HFFc6 (cell line): Measurements from ENCODE around the gene NUP54. TPM values are rescaled to one million over a fixed set of nuclear protein-coding genes. Genes with fewer than 3 reads are reported as not detected.

Experiments
- DNase-seq: peaks from one replicate; pipeline ENCODE4 v3.0.0-alpha.2; 2018
- H3K27ac Mint-ChIP-seq: 2 replicates; pipeline ENCODE4 v1.8.0; 2020; ENCODE audit warnings: mild to moderate bottlenecking, mixed read lengths
- H3K27me3 Mint-ChIP-seq: 2 replicates; pipeline ENCODE4 v1.8.0; 2021; ENCODE audit warnings: mild to moderate bottlenecking, moderate library complexity, mixed read lengths; ENCODE audit not compliant: insufficient read depth
- H3K36me3 Mint-ChIP-seq: 2 replicates; pipeline ENCODE4 v1.8.0; 2021; ENCODE audit warnings: low read depth, mixed read lengths
- H3K4me1 Mint-ChIP-seq: 2 replicates; pipeline ENCODE4 v1.8.0; 2020; ENCODE audit warnings: low read depth, mixed read lengths
- H3K4me3 Mint-ChIP-seq: 2 replicates; pipeline ENCODE4 v1.8.0; 2020; ENCODE audit warnings: mild to moderate bottlenecking, moderate library complexity, mixed read lengths
- H3K9me3 Mint-ChIP-seq: 2 replicates; pipeline ENCODE4 v1.8.0; 2020; ENCODE audit warnings: mild to moderate bottlenecking, mixed read lengths
- total RNA-seq, 6 experiments: library from RNA; stranded (reverse); fragmentation: NEBNext Ultra II Directional; extraction: Animal tissue kit (Norgen Biotek cat#: 25700); gene quantifications; 2 replicates in 1 of 6; 3 replicates in 5 of 6; pipeline ENCODE4 v1.2.3, GENCODE V29; 2021
- TF ChIP-seq, protein P1 (sequence below): fragments of 200-600 bp; sonication (generic); IDR thresholded peaks from 2 replicates; pipeline ENCODE4 v1.5.0; 2021; ENCODE audit warnings: antibody characterized with exemption, mild to moderate bottlenecking

The NUP54 gene
- total RNA-seq, 6 experiments from 2014 or later: 25.7 to 37.8 (median 33.3) TPM

- DNase-seq: peak; percentile 65
- H3K4me1 Mint-ChIP-seq: peaks cover 37% of the 10 kb centered on the region
- H3K9me3 Mint-ChIP-seq: no peaks in the 10 kb centered on the region
- peaks cover 10% of the 10 kb centered on the region; the same call in 1 of the 2 replicates for H3K36me3 Mint-ChIP-seq
- H3K27ac Mint-ChIP-seq: peak overlapping the region; percentile 97
- TF ChIP-seq, protein P1, sequence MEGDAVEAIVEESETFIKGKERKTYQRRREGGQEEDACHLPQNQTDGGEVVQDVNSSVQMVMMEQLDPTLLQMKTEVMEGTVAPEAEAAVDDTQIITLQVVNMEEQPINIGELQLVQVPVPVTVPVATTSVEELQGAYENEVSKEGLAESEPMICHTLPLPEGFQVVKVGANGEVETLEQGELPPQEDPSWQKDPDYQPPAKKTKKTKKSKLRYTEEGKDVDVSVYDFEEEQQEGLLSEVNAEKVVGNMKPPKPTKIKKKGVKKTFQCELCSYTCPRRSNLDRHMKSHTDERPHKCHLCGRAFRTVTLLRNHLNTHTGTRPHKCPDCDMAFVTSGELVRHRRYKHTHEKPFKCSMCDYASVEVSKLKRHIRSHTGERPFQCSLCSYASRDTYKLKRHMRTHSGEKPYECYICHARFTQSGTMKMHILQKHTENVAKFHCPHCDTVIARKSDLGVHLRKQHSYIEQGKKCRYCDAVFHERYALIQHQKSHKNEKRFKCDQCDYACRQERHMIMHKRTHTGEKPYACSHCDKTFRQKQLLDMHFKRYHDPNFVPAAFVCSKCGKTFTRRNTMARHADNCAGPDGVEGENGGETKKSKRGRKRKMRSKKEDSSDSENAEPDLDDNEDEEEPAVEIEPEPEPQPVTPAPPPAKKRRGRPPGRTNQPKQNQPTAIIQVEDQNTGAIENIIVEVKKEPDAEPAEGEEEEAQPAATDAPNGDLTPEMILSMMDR: no peak
- H3K4me3 Mint-ChIP-seq: peak overlapping the region; percentile 99
- H3K27me3 Mint-ChIP-seq: peaks cover 2% of the 10 kb centered on the region; the same call in 1 of the 2 replicates
These were observed 599 bp downstream of the NUP54 start for GRCh38 chr4:76147454-76148141.

DNA sequence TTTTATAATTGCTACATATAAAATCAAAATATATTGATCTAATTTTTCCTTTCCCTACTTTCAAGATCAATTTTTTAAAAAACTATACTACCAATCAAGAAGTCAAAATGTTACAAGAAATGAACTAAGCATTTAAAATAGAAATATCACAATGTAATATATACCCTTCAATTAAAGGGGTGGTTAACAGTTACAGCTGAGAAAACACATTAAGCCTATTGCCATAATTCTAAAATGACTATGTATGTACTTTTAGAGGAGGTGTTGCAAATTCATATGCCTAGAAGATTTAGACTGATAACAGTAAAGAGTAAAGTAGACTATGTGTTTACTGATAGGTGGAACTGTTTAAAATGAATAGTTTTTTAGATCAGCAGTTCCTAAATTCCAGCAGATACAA, 3.7 kb downstream of the NUP54 start:
- TF ChIP-seq, protein P1: no peak
- peaks cover 30% of the 10 kb centered on the region for H3K4me1 Mint-ChIP-seq
- H3K4me3 Mint-ChIP-seq: no peak overlapping the region

DNA sequence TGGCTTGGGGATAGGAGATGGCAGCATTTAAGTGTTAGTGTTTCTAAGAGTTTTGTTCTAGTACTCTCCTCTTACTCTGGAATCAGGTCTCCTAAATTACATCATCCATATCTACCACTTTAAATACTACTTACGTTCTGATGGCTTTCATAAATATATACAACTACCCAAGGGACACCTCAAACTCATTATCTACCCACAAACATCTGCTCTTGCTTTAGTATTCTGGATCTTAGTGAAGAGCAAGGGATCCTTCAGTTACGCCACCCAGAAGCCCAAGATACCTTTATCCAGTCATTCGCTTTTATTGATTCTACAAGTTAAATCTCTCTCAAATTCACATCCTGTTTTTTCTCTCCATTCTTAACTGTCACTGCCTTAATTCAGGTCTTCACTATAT, 7.0 kb downstream of the NUP54 start:
- H3K27ac Mint-ChIP-seq: no peak overlapping the region
- DNase-seq: no peak
- no peak overlapping the region for H3K4me3 Mint-ChIP-seq
- peaks cover 5% of the 10 kb centered on the region for H3K36me3 Mint-ChIP-seq
- H3K4me1 Mint-ChIP-seq: peaks cover 7% of the 10 kb centered on the region
- TF ChIP-seq, protein P1: no peak
- H3K9me3 Mint-ChIP-seq: no peaks in the 10 kb centered on the region
- no peaks in the 10 kb centered on the region for H3K27me3 Mint-ChIP-seq

More for the DNA sequence above, 3.7 kb downstream of the NUP54 start:
- peaks cover 15% of the 10 kb centered on the region for H3K36me3 Mint-ChIP-seq
- DNase-seq: no peak
- no peaks in the 10 kb centered on the region for H3K9me3 Mint-ChIP-seq
- peaks cover 2% of the 10 kb centered on the region; the same call in 1 of the 2 replicates for H3K27me3 Mint-ChIP-seq
- H3K27ac Mint-ChIP-seq: no peak overlapping the region

GRCh38 chr4:76127754-76128153, 20.4 kb downstream of the NUP54 start:
- H3K27ac Mint-ChIP-seq: no peak overlapping the region
- peaks cover 30% of the 10 kb centered on the region for H3K36me3 Mint-ChIP-seq
- no peaks in the 10 kb centered on the region for H3K27me3 Mint-ChIP-seq
- no peaks in the 10 kb centered on the region for H3K4me1 Mint-ChIP-seq
- TF ChIP-seq, protein P1: no peak
- H3K4me3 Mint-ChIP-seq: no peak overlapping the region
- DNase-seq: no peak
- no peaks in the 10 kb centered on the region for H3K9me3 Mint-ChIP-seq

- DNase-seq: no peak
- Mint-ChIP-seq H3K27ac (no peak overlapping the region), H3K36me3 (peaks cover 45% of the 10 kb centered on the region), H3K4me3 (no peak overlapping the region), H3K27me3 (no peaks in the 10 kb centered on the region), H3K9me3 (no peaks in the 10 kb centered on the region), H3K4me1 (no peaks in the 10 kb centered on the region)
- TF ChIP-seq, protein P1: no peak
These were observed 22.4 kb downstream of the NUP54 start for GRCh38 chr4:76125816-76126215.
